Measurements from ENCODE around the gene KCNG4. TPM values are rescaled to one million over a fixed set of nuclear protein-coding genes. Genes with fewer than 3 reads are reported as not detected.

KCNG4 gene
- polyA plus RNA-seq (2013, experiment 1 of 4) = not detected
- not detected for polyA plus RNA-seq (2013, experiment 2 of 4)
- polyA plus RNA-seq (2013, experiment 3 of 4) = not detected
- not detected for polyA plus RNA-seq (2013, experiment 4 of 4)

- 80 to 88% methylated on average over 7 of the region's 7 CpGs for WGBS, 2 experiments
- H3K27ac ChIP-seq (ENCODE audit: insufficient read depth, low read depth, low read length, poor library complexity, severe bottlenecking) = no peak within 1 kb of the TSS
- no peaks in the 10 kb centered on the region for H3K36me3 ChIP-seq (ENCODE audit: control insufficient read depth, insufficient read depth, low read length)
- no peaks in the 10 kb centered on the region for H3K9me3 ChIP-seq (ENCODE audit: control insufficient read depth, low read length)
- no peaks in the 10 kb centered on the region for H3K27me3 ChIP-seq (ENCODE audit: control insufficient read depth, insufficient read depth, low read length, poor library complexity, severe bottlenecking)
- H3K4me3 ChIP-seq (ENCODE audit: insufficient read depth, low read depth, low read length) = no peak within 1 kb of the TSS
- H3K4me1 ChIP-seq (ENCODE audit: control insufficient read depth, insufficient read depth, low read length) = no peaks in the 10 kb centered on the region
Measured at GRCh38 chr16:84239909-84240308, at the start of gene KCNG4. TSS of gene KCNG4 (minus strand) at chr16:84240012. CDS start at chr16:84237485, 2,527 bp downstream.

- no peak overlapping the region for H3K4me3 ChIP-seq (ENCODE audit: insufficient read depth, low read depth, low read length)
- H3K36me3 ChIP-seq (ENCODE audit: control insufficient read depth, insufficient read depth, low read length) = no peaks in the 10 kb centered on the region
- H3K27ac ChIP-seq (ENCODE audit: insufficient read depth, low read depth, low read length, poor library complexity, severe bottlenecking) = no peak overlapping the region
- H3K4me1 ChIP-seq (ENCODE audit: control insufficient read depth, insufficient read depth, low read length) = peaks cover 6% of the 10 kb centered on the region
- WGBS, 2 experiments = 60 to 69% methylated on average over 7 to 8 of the region's 8 CpGs
- H3K9me3 ChIP-seq (ENCODE audit: control insufficient read depth, low read length) = no peaks in the 10 kb centered on the region
- H3K27me3 ChIP-seq (ENCODE audit: control insufficient read depth, insufficient read depth, low read length, poor library complexity, severe bottlenecking) = peaks cover 7% of the 10 kb centered on the region
Measured at GRCh38 chr16:84288902-84289301, 49.1 kb upstream of the KCNG4 start.

- Histone ChIP-seq H3K27me3 (ENCODE audit: control insufficient read depth, insufficient read depth, low read length, poor library complexity, severe bottlenecking) (peaks cover 8% of the 10 kb centered on the region), H3K27ac (ENCODE audit: insufficient read depth, low read depth, low read length, poor library complexity, severe bottlenecking) (no peak overlapping the region), H3K4me3 (ENCODE audit: insufficient read depth, low read depth, low read length) (no peak overlapping the region), H3K4me1 (ENCODE audit: control insufficient read depth, insufficient read depth, low read length) (peaks cover 6% of the 10 kb centered on the region), H3K36me3 (ENCODE audit: control insufficient read depth, insufficient read depth, low read length) (no peaks in the 10 kb centered on the region), H3K9me3 (ENCODE audit: control insufficient read depth, low read length) (no peaks in the 10 kb centered on the region)
- 81 to 82% methylated on average over 16 of the region's 16 CpGs for WGBS, 2 experiments
Measured at GRCh38 chr16:84286578-84287240, 46.9 kb upstream of the KCNG4 start.

GRCh38 chr16:84284154-84284722, 44.4 kb upstream of the KCNG4 start:
- Histone ChIP-seq H3K4me3 (ENCODE audit: insufficient read depth, low read depth, low read length) (no peak overlapping the region), H3K9me3 (ENCODE audit: control insufficient read depth, low read length) (no peaks in the 10 kb centered on the region), H3K36me3 (ENCODE audit: control insufficient read depth, insufficient read depth, low read length) (no peaks in the 10 kb centered on the region), H3K27me3 (ENCODE audit: control insufficient read depth, insufficient read depth, low read length, poor library complexity, severe bottlenecking) (peaks cover 8% of the 10 kb centered on the region), H3K27ac (ENCODE audit: insufficient read depth, low read depth, low read length, poor library complexity, severe bottlenecking) (no peak overlapping the region), H3K4me1 (ENCODE audit: control insufficient read depth, insufficient read depth, low read length) (peaks cover 7% of the 10 kb centered on the region)
- 22 to 27% methylated on average over 12 to 13 of the region's 13 CpGs for WGBS, 2 experiments

GRCh38 chr16:84283314-84284153, 43.7 kb upstream of the KCNG4 start:
- 64 to 66% methylated on average over 24 of the region's 24 CpGs for WGBS, 2 experiments
- Histone ChIP-seq H3K27ac (ENCODE audit: insufficient read depth, low read depth, low read length, poor library complexity, severe bottlenecking) (no peak overlapping the region), H3K9me3 (ENCODE audit: control insufficient read depth, low read length) (no peaks in the 10 kb centered on the region), H3K4me1 (ENCODE audit: control insufficient read depth, insufficient read depth, low read length) (peaks cover 8% of the 10 kb centered on the region), H3K36me3 (ENCODE audit: control insufficient read depth, insufficient read depth, low read length) (no peaks in the 10 kb centered on the region), H3K4me3 (ENCODE audit: insufficient read depth, low read depth, low read length) (no peak overlapping the region), H3K27me3 (ENCODE audit: control insufficient read depth, insufficient read depth, low read length, poor library complexity, severe bottlenecking) (peaks cover 8% of the 10 kb centered on the region)

- peaks cover 8% of the 10 kb centered on the region for H3K27me3 ChIP-seq (ENCODE audit: control insufficient read depth, insufficient read depth, low read length, poor library complexity, severe bottlenecking)
- H3K27ac ChIP-seq (ENCODE audit: insufficient read depth, low read depth, low read length, poor library complexity, severe bottlenecking) = no peak overlapping the region
- WGBS, 2 experiments = 90% methylated on average over 6 of the region's 6 CpGs
- H3K36me3 ChIP-seq (ENCODE audit: control insufficient read depth, insufficient read depth, low read length) = no peaks in the 10 kb centered on the region
- no peaks in the 10 kb centered on the region for H3K9me3 ChIP-seq (ENCODE audit: control insufficient read depth, low read length)
- H3K4me1 ChIP-seq (ENCODE audit: control insufficient read depth, insufficient read depth, low read length) = peaks cover 8% of the 10 kb centered on the region
- no peak overlapping the region for H3K4me3 ChIP-seq (ENCODE audit: insufficient read depth, low read depth, low read length)
Measured at GRCh38 chr16:84282533-84282932, 42.7 kb upstream of the KCNG4 start.

GRCh38 chr16:84281074-84281473, 41.3 kb upstream of the KCNG4 start:
- WGBS, 2 experiments = 91 to 94% methylated on average over 3 of the region's 3 CpGs
- peaks cover 8% of the 10 kb centered on the region for H3K27me3 ChIP-seq (ENCODE audit: control insufficient read depth, insufficient read depth, low read length, poor library complexity, severe bottlenecking)
- H3K27ac ChIP-seq (ENCODE audit: insufficient read depth, low read depth, low read length, poor library complexity, severe bottlenecking) = no peak overlapping the region
- H3K9me3 ChIP-seq (ENCODE audit: control insufficient read depth, low read length) = no peaks in the 10 kb centered on the region
- peaks cover 8% of the 10 kb centered on the region for H3K4me1 ChIP-seq (ENCODE audit: control insufficient read depth, insufficient read depth, low read length)
- no peaks in the 10 kb centered on the region for H3K36me3 ChIP-seq (ENCODE audit: control insufficient read depth, insufficient read depth, low read length)
- no peak overlapping the region for H3K4me3 ChIP-seq (ENCODE audit: insufficient read depth, low read depth, low read length)

- H3K9me3 ChIP-seq (ENCODE audit: control insufficient read depth, low read length) = no peaks in the 10 kb centered on the region
- H3K4me3 ChIP-seq (ENCODE audit: insufficient read depth, low read depth, low read length) = no peak overlapping the region
- peaks cover 8% of the 10 kb centered on the region for H3K4me1 ChIP-seq (ENCODE audit: control insufficient read depth, insufficient read depth, low read length)
- 94 to 95% methylated on average over 12 of the region's 12 CpGs for WGBS, 2 experiments
- H3K27ac ChIP-seq (ENCODE audit: insufficient read depth, low read depth, low read length, poor library complexity, severe bottlenecking) = no peak overlapping the region
- H3K36me3 ChIP-seq (ENCODE audit: control insufficient read depth, insufficient read depth, low read length) = no peaks in the 10 kb centered on the region
- H3K27me3 ChIP-seq (ENCODE audit: control insufficient read depth, insufficient read depth, low read length, poor library complexity, severe bottlenecking) = peaks cover 8% of the 10 kb centered on the region
Measured at GRCh38 chr16:84279881-84280280, 40.1 kb upstream of the KCNG4 start.

GRCh38 chr16:84278968-84279367, 39.2 kb upstream of the KCNG4 start:
- H3K27me3 ChIP-seq (ENCODE audit: control insufficient read depth, insufficient read depth, low read length, poor library complexity, severe bottlenecking) = peaks cover 1% of the 10 kb centered on the region
- WGBS, 2 experiments = 10 to 14% methylated on average over 6 of the region's 6 CpGs
- H3K27ac ChIP-seq (ENCODE audit: insufficient read depth, low read depth, low read length, poor library complexity, severe bottlenecking) = no peak overlapping the region

GRCh38 chr16:84278333-84278732, 38.5 kb upstream of the KCNG4 start:
- 86 to 89% methylated on average over 12 of the region's 12 CpGs for WGBS, 2 experiments
- Histone ChIP-seq H3K4me3 (ENCODE audit: insufficient read depth, low read depth, low read length) (no peak overlapping the region), H3K27me3 (ENCODE audit: control insufficient read depth, insufficient read depth, low read length, poor library complexity, severe bottlenecking) (no peaks in the 10 kb centered on the region), H3K36me3 (ENCODE audit: control insufficient read depth, insufficient read depth, low read length) (no peaks in the 10 kb centered on the region), H3K27ac (ENCODE audit: insufficient read depth, low read depth, low read length, poor library complexity, severe bottlenecking) (no peak overlapping the region), H3K9me3 (ENCODE audit: control insufficient read depth, low read length) (no peaks in the 10 kb centered on the region), H3K4me1 (ENCODE audit: control insufficient read depth, insufficient read depth, low read length) (peaks cover 3% of the 10 kb centered on the region)

More at GRCh38 chr16:84278968-84279367, 39.2 kb upstream of the KCNG4 start:
- no peak overlapping the region for H3K4me3 ChIP-seq (ENCODE audit: insufficient read depth, low read depth, low read length)
- no peaks in the 10 kb centered on the region for H3K36me3 ChIP-seq (ENCODE audit: control insufficient read depth, insufficient read depth, low read length)
- peaks cover 3% of the 10 kb centered on the region for H3K4me1 ChIP-seq (ENCODE audit: control insufficient read depth, insufficient read depth, low read length)
- H3K9me3 ChIP-seq (ENCODE audit: control insufficient read depth, low read length) = no peaks in the 10 kb centered on the region

All from ectodermal cell (in vitro differentiated cells).